SK-N-SH (cell line): ENCODE data around the gene KRT2. TPM values are rescaled to one million over a fixed set of nuclear protein-coding genes. Genes with fewer than 3 reads are reported as not detected.

Experiments used
- CTCF ChIA-PET: fragments of 300-600, 350-600 bp; formaldehyde crosslinking; extraction: SDS; loops from one replicate; lab custom pipeline; 2021; lab: Yijun Ruan, JAX
- POLR2A ChIA-PET: fragments of 350-600 bp; sonication (Branson Sonifier 250); formaldehyde crosslinking; extraction: SDS; loops from one replicate; lab custom pipeline; 2020; ENCODE audit warnings: antibody characterized with exemption, inconsistent platforms; lab: Yijun Ruan, JAX
- DNase-seq: peaks from one replicate; pipeline ENCODE4 v3.0.0; 2012
- H2AFZ ChIP-seq: fragments of 200-600 bp; sonication (generic); 2 replicates; pipeline ENCODE4 v1.8.1; 2016; ENCODE audit warnings: antibody characterized with exemption, mild to moderate bottlenecking, low read depth
- H3F3A ChIP-seq: fragments of 200-600 bp; sonication (generic); replicated peaks from 2 replicates; pipeline ENCODE3; 2016; ENCODE audit warnings: antibody characterized with exemption, mild to moderate bottlenecking; ENCODE audit not compliant: insufficient read depth
- H3K27ac ChIP-seq, 2 experiments: fragments of 200-500 bp in 1 of 2; fragments of 200-600 bp in 1 of 2; sonication (Bioruptor generic) in 1 of 2; sonication (generic), shearing (Covaris generic) in 1 of 2; 2 replicates each; pipeline versions ENCODE4 v1.5.1 to v1.6.1; 2014 to 2016; ENCODE audit warnings: low read depth in 2 of 2, inconsistent platforms in 1 of 2, low read length in 1 of 2, mild to moderate bottlenecking in 1 of 2, mixed read lengths in 1 of 2
- H3K27me3 ChIP-seq: fragments of 200-600 bp; sonication (generic), shearing (Covaris generic); 2 replicates; pipeline ENCODE4 v1.6.1; 2016; ENCODE audit warnings: mixed run types; ENCODE audit not compliant: insufficient read depth
- H3K36me3 ChIP-seq, 2 experiments: fragments of 200-500 bp in 1 of 2; fragments of 200-600 bp in 1 of 2; sonication (Bioruptor generic) in 1 of 2; sonication (generic) in 1 of 2; replicated peaks in 1 of 2; 2 replicates each; pipeline versions ENCODE3 to v1.5.1; 2014 to 2016; ENCODE audit warnings: low read length in 1 of 2, mild to moderate bottlenecking in 1 of 2; ENCODE audit not compliant: insufficient read depth in 2 of 2, control insufficient read depth in 1 of 2
- H3K4me1 ChIP-seq, 2 experiments: fragments of 200-500 bp in 1 of 2; fragments of 200-600 bp in 1 of 2; sonication (Bioruptor generic) in 1 of 2; sonication (generic), shearing (Covaris generic) in 1 of 2; 2 replicates each; pipeline versions ENCODE4 v1.5.1 to v1.6.1; 2014 to 2016; ENCODE audit warnings: low read depth in 1 of 2, low read length in 1 of 2, mixed run types in 1 of 2; ENCODE audit not compliant: insufficient read depth in 2 of 2, control insufficient read depth in 1 of 2
- H3K4me2 ChIP-seq: fragments of 200-600 bp; sonication (generic), shearing (Covaris generic); 2 replicates; pipeline ENCODE4 v1.6.1; 2017; ENCODE audit warnings: mixed run types
- H3K4me3 ChIP-seq, 2 experiments: fragments of 200-500 bp in 1 of 2; fragments of 200-600 bp in 1 of 2; sonication (Bioruptor generic) in 1 of 2; sonication (generic), shearing (Covaris generic) in 1 of 2; 2 replicates each; pipeline versions ENCODE4 v1.5.1 to v1.8.1; 2014 to 2016; ENCODE audit warnings: low read depth in 2 of 2, inconsistent platforms in 1 of 2, low read length in 1 of 2, mild to moderate bottlenecking in 1 of 2, mixed read lengths in 1 of 2, moderate library complexity in 1 of 2
- H3K79me2 ChIP-seq: fragments of 200-600 bp; sonication (generic); 2 replicates; pipeline ENCODE4 v1.8.1; 2017; ENCODE audit warnings: mild to moderate bottlenecking; ENCODE audit not compliant: insufficient read depth
- H3K9ac ChIP-seq: fragments of 200-600 bp; sonication (generic); 2 replicates; pipeline ENCODE4 v1.6.1; 2017; ENCODE audit warnings: mixed run types
- H3K9me2 ChIP-seq: fragments of 200-600 bp; sonication (generic); 2 replicates; pipeline ENCODE4 v1.6.1; 2017; ENCODE audit warnings: mixed run types
- H3K9me3 ChIP-seq: fragments of 200-600 bp; sonication (generic); 2 replicates; pipeline ENCODE4 v1.6.1; 2017; ENCODE audit warnings: mixed run types, mild to moderate bottlenecking, moderate library complexity
- H4K20me1 ChIP-seq: fragments of 200-600 bp; sonication (generic); 2 replicates; pipeline ENCODE4 v1.6.1; 2017; ENCODE audit warnings: mild to moderate bottlenecking, mixed run types; ENCODE audit not compliant: insufficient read depth
- CTCF ChIP-seq: fragments of 200-600 bp; sonication (generic); IDR thresholded peaks from 2 replicates; pipeline ENCODE4 v1.6.1; 2017; ENCODE audit warnings: antibody characterized with exemption, mild to moderate bottlenecking, moderate library complexity
- EZH2phosphoT487 ChIP-seq: fragments of 200-600 bp; sonication (generic); IDR thresholded peaks from 2 replicates; pipeline ENCODE4 v1.6.1; 2017; ENCODE audit warnings: low read depth, mixed run types, mild to moderate bottlenecking, antibody characterized with exemption, moderate library complexity, borderline replicate concordance
- JUND ChIP-seq: IDR thresholded peaks from 2 replicates; pipeline ENCODE4 v1.4.0; 2012
- MAX ChIP-seq: IDR thresholded peaks from 2 replicates; pipeline ENCODE4 v1.4.0; 2012; ENCODE audit warnings: low read depth
- MXI1 ChIP-seq: IDR thresholded peaks from 2 replicates; pipeline ENCODE4 v1.6.1; 2012; ENCODE audit warnings: mild to moderate bottlenecking, low read depth, low read length, improper control_type of control experiment
- RAD21 ChIP-seq: IDR thresholded peaks from 2 replicates; pipeline ENCODE4 v1.6.1; 2012; ENCODE audit warnings: mild to moderate bottlenecking, low read length
- RCOR1 ChIP-seq: fragments of 150-350 bp; IDR thresholded peaks from 2 replicates; pipeline ENCODE4 v1.6.1; 2017; ENCODE audit warnings: antibody characterized with exemption, low read length
- REST ChIP-seq: IDR thresholded peaks from 2 replicates; pipeline ENCODE4 v1.6.1; 2012; ENCODE audit warnings: mild to moderate bottlenecking, low read depth, low read length, moderate library complexity
- RXRA ChIP-seq: IDR thresholded peaks from 2 replicates; pipeline ENCODE4 v1.4.0; 2012; ENCODE audit warnings: low read depth, mild to moderate bottlenecking, borderline replicate concordance
- YY1 ChIP-seq: IDR thresholded peaks from 2 replicates; pipeline ENCODE4 v1.4.0; 2012; ENCODE audit warnings: low read depth, mild to moderate bottlenecking
- WGBS: methylation state at CpG from one replicate; pipeline ENCODE4 v1.1.6; 2017; ENCODE audit warnings: low lambda C conversion rate; 5-methylcytosine and 5-hydroxymethylcytosine counted together
- polyA plus RNA-seq, 3 experiments: library from polyadenylated mRNA; depleted of rRNA; stranded (reverse); fragments of >200 nt; gene quantifications; 2 replicates each; pipeline ENCODE4 v1.2.3, GENCODE V29; 2012

KRT2 gene
- polyA plus RNA-seq, 1 of the 3 experiments (the other 2 are of a cell fraction) = not detected

- 27% methylated on average over 5 of the region's 7 CpGs for WGBS
- no peak overlapping the region for H3K4me2 ChIP-seq
- ChIA-PET POLR2A (no interaction called here), CTCF (interaction anchor here (1.4 kb wide), 1 partner anchor 8 kb away, joined by 3 read pairs; no protein-coding TSS in a partner anchor)
- TF ChIP-seq RCOR1 (no peak), YY1 (no peak), EZH2phosphoT487 (no peak), MXI1 (no peak), JUND (no peak), RXRA (no peak), RAD21 (no peak)
- no peak overlapping the region for H3K27ac ChIP-seq
- H3F3A ChIP-seq = no peaks in the 10 kb centered on the region
- DNase-seq = no peak
- no peak overlapping the region for H3K9ac ChIP-seq
- H3K36me3 ChIP-seq = no peaks in the 10 kb centered on the region
- H3K27me3 ChIP-seq = peaks cover 40% of the 10 kb centered on the region
- no peaks in the 10 kb centered on the region for H3K79me2 ChIP-seq
- no peaks in the 10 kb centered on the region for H3K9me2 ChIP-seq
- no peak overlapping the region for H3K4me3 ChIP-seq
- H2AFZ ChIP-seq = no peak overlapping the region
- no peaks in the 10 kb centered on the region for H4K20me1 ChIP-seq
- no peaks in the 10 kb centered on the region for H3K4me1 ChIP-seq
- H3K9me3 ChIP-seq = no peaks in the 10 kb centered on the region
Observed at GRCh38 chr12:52667931-52668330, 15.9 kb upstream of the KRT2 start.

GRCh38 chr12:52667509-52667908, 15.5 kb upstream of the KRT2 start:
- 31% methylated on average over 9 of the region's 9 CpGs for WGBS
- H3K79me2 ChIP-seq = no peaks in the 10 kb centered on the region
- ChIA-PET CTCF (interaction anchor here (0.7 to 1.4 kb wide), 3 partner anchors 9 to 203 kb away, joined by 3 to 5 read pairs (median 3); no protein-coding TSS in a partner anchor), POLR2A (no interaction called here)
- H3K9me2 ChIP-seq = no peaks in the 10 kb centered on the region
- H2AFZ ChIP-seq = no peak overlapping the region
- TF ChIP-seq CTCF (peak; percentile 23; the same call in 1 of the 2 replicates), REST (no peak), MAX (no peak)
- DNase-seq = no peak
- H3K27ac ChIP-seq = no peak overlapping the region
- H3K9ac ChIP-seq = no peak overlapping the region
- no peaks in the 10 kb centered on the region for H3K36me3 ChIP-seq
- H4K20me1 ChIP-seq = no peaks in the 10 kb centered on the region
- H3K4me2 ChIP-seq = no peak overlapping the region
- no peak overlapping the region for H3K4me3 ChIP-seq
- H3K27me3 ChIP-seq = peaks cover 40% of the 10 kb centered on the region
- H3K9me3 ChIP-seq = no peaks in the 10 kb centered on the region
- H3K4me1 ChIP-seq = no peaks in the 10 kb centered on the region
- H3F3A ChIP-seq = no peaks in the 10 kb centered on the region
